Astrocyte (in vitro differentiated cells and primary cell): ENCODE results near the gene TMCC1. TPM values are rescaled to one million over a fixed set of nuclear protein-coding genes. Genes with fewer than 3 reads are reported as not detected.

ENCODE experiments used
- DNase-seq: peaks from one replicate; pipeline ENCODE4 v3.0.0-alpha.2; 2010; ENCODE audit warnings: low read depth
- FAIRE-seq: peaks from 2 replicates; lab custom pipeline; 2011; peaks lifted over from hg19 to GRCh38; lab: Jason Lieb, UNC
- H2AFZ ChIP-seq: 2 replicates; pipeline ENCODE4 v1.6.0; 2012; ENCODE audit warnings: low read depth, low read length, inconsistent platforms
- H3K27ac ChIP-seq: 2 replicates; pipeline ENCODE4 v1.5.1; 2011; ENCODE audit warnings: low read depth, low read length, inconsistent platforms
- H3K27me3 ChIP-seq: 2 replicates; pipeline ENCODE4 v1.6.0; 2011; ENCODE audit warnings: low read length, inconsistent platforms; ENCODE audit not compliant: insufficient read depth
- H3K36me3 ChIP-seq: 2 replicates; pipeline ENCODE4 v1.5.1; 2011; ENCODE audit warnings: low read length, inconsistent platforms; ENCODE audit not compliant: insufficient read depth
- H3K4me1 ChIP-seq: 2 replicates; pipeline ENCODE4 v1.5.1; 2011; ENCODE audit warnings: low read length, inconsistent platforms; ENCODE audit not compliant: insufficient read depth
- H3K4me2 ChIP-seq: 2 replicates; pipeline ENCODE4 v1.6.0; 2012; ENCODE audit warnings: low read length, inconsistent platforms
- H3K4me3 ChIP-seq: 2 replicates; pipeline ENCODE4 v1.5.1; 2011; ENCODE audit warnings: low read depth, mild to moderate bottlenecking, low read length, inconsistent platforms; ENCODE audit not compliant: insufficient read depth
- H3K79me2 ChIP-seq: 2 replicates; pipeline ENCODE4 v1.6.0; 2012; ENCODE audit warnings: mild to moderate bottlenecking, low read length, inconsistent platforms; ENCODE audit not compliant: insufficient read depth
- H3K9ac ChIP-seq: 2 replicates; pipeline ENCODE4 v1.6.0; 2012; ENCODE audit warnings: mild to moderate bottlenecking, low read length, inconsistent platforms
- H3K9me3 ChIP-seq: 2 replicates; pipeline ENCODE4 v1.5.1; 2012; ENCODE audit warnings: low read depth, mild to moderate bottlenecking, low read length, inconsistent platforms; ENCODE audit not compliant: insufficient read depth
- H4K20me1 ChIP-seq: 2 replicates; pipeline ENCODE4 v1.6.0; 2012; ENCODE audit warnings: low read length, inconsistent platforms; ENCODE audit not compliant: insufficient read depth
- H3K27ac Mint-ChIP-seq: one replicate; pipeline ENCODE4 v1.8.0; 2021; ENCODE audit warnings: mild to moderate bottlenecking, mixed read lengths; ENCODE audit not compliant: unreplicated experiment
- H3K27me3 Mint-ChIP-seq: one replicate; pipeline ENCODE4 v1.8.0; 2021; ENCODE audit warnings: low read depth, mixed read lengths; ENCODE audit not compliant: unreplicated experiment
- H3K36me3 Mint-ChIP-seq: one replicate; pipeline ENCODE4 v1.8.0; 2021; ENCODE audit warnings: low read depth, mixed read lengths; ENCODE audit not compliant: unreplicated experiment
- H3K4me1 Mint-ChIP-seq: one replicate; pipeline ENCODE4 v1.8.0; 2021; ENCODE audit warnings: low read depth, mixed read lengths; ENCODE audit not compliant: unreplicated experiment
- H3K4me3 Mint-ChIP-seq: one replicate; pipeline ENCODE4 v1.8.0; 2021; ENCODE audit warnings: mild to moderate bottlenecking, moderate library complexity, mixed read lengths; ENCODE audit not compliant: unreplicated experiment
- H3K9me3 Mint-ChIP-seq: one replicate; pipeline ENCODE4 v1.8.0; 2021; ENCODE audit warnings: mild to moderate bottlenecking, mixed read lengths; ENCODE audit not compliant: unreplicated experiment
- CTCF ChIP-seq: IDR thresholded peaks from 2 replicates; pipeline ENCODE4 v1.5.1; 2011; ENCODE audit warnings: low read depth, mild to moderate bottlenecking, inconsistent platforms, low read length, moderate library complexity; ENCODE audit not compliant: insufficient read depth
- EZH2 ChIP-seq: IDR thresholded peaks from 2 replicates; pipeline ENCODE4 v1.6.1; 2012; ENCODE audit warnings: mild to moderate bottlenecking, low read length, inconsistent platforms; ENCODE audit not compliant: insufficient read depth
- total RNA-seq: library from RNA; stranded (reverse); gene quantifications from 2 replicates; pipeline ENCODE4 v1.2.1, GENCODE V29; 2021

The TMCC1 gene
- total RNA-seq, 1 donor from 2014 or later, result 37.9 TPM

GRCh38 chr3:129615751-129616281 lies 277.7 kb downstream of the TMCC1 start:
- Histone ChIP-seq H2AFZ (no peak overlapping the region), H4K20me1 (no peaks in the 10 kb centered on the region), H3K9ac (no peak overlapping the region), H3K27me3 (no peaks in the 10 kb centered on the region), H3K9me3 (no peaks in the 10 kb centered on the region), H3K36me3 (no peaks in the 10 kb centered on the region), H3K27ac (no peak overlapping the region), H3K4me1 (peaks cover 34% of the 10 kb centered on the region), H3K4me3 (no peak overlapping the region), H3K4me2 (no peak overlapping the region), H3K79me2 (no peaks in the 10 kb centered on the region)
- DNase-seq (no peak), FAIRE-seq (no peak)
- Mint-ChIP-seq H3K27ac (no peak overlapping the region), H3K4me3 (no peak overlapping the region), H3K36me3 (no peaks in the 10 kb centered on the region), H3K4me1 (peaks cover 29% of the 10 kb centered on the region), H3K9me3 (no peaks in the 10 kb centered on the region), H3K27me3 (no peaks in the 10 kb centered on the region)
- no peak for TF ChIP-seq EZH2
- no peak for TF ChIP-seq CTCF

GRCh38 chr3:129614927-129615363 lies 278.6 kb downstream of the TMCC1 start:
- Mint-ChIP-seq H3K4me1 (peaks cover 29% of the 10 kb centered on the region), H3K9me3 (no peaks in the 10 kb centered on the region), H3K27ac (peak overlapping the region; percentile 47), H3K36me3 (no peaks in the 10 kb centered on the region), H3K27me3 (no peaks in the 10 kb centered on the region), H3K4me3 (no peak overlapping the region)
- H4K20me1 ChIP-seq, result no peaks in the 10 kb centered on the region
- H3K9me3 ChIP-seq, result no peaks in the 10 kb centered on the region
- H3K4me1 ChIP-seq, result peaks cover 40% of the 10 kb centered on the region
- FAIRE-seq (no peak), DNase-seq (no peak)
- H3K36me3 ChIP-seq, result no peaks in the 10 kb centered on the region
- no peak for TF ChIP-seq EZH2
- no peak for TF ChIP-seq CTCF
- no peak overlapping the region for H3K4me3 ChIP-seq
- H3K9ac ChIP-seq, result no peak overlapping the region
- no peaks in the 10 kb centered on the region for H3K79me2 ChIP-seq
- no peak overlapping the region for H2AFZ ChIP-seq
- no peaks in the 10 kb centered on the region for H3K27me3 ChIP-seq
- no peak overlapping the region for H3K27ac ChIP-seq
- H3K4me2 ChIP-seq, result no peak overlapping the region

GRCh38 chr3:129614435-129614834 lies 279.1 kb downstream of the TMCC1 start:
- Histone ChIP-seq H3K4me1 (peaks cover 44% of the 10 kb centered on the region), H3K27ac (no peak overlapping the region), H3K4me2 (no peak overlapping the region), H4K20me1 (no peaks in the 10 kb centered on the region), H3K27me3 (no peaks in the 10 kb centered on the region), H3K36me3 (no peaks in the 10 kb centered on the region), H2AFZ (no peak overlapping the region), H3K9ac (no peak overlapping the region), H3K79me2 (no peaks in the 10 kb centered on the region), H3K4me3 (no peak overlapping the region), H3K9me3 (no peaks in the 10 kb centered on the region)
- Mint-ChIP-seq H3K4me1 (peaks cover 34% of the 10 kb centered on the region), H3K36me3 (no peaks in the 10 kb centered on the region), H3K4me3 (no peak overlapping the region), H3K27me3 (no peaks in the 10 kb centered on the region), H3K9me3 (no peaks in the 10 kb centered on the region), H3K27ac (no peak overlapping the region)
- TF ChIP-seq CTCF (no peak), EZH2 (no peak)
- DNase-seq (no peak), FAIRE-seq (no peak)
